T-helper 17 cell (primary cell): Measurements from ENCODE around the gene KCNMA1. TPM values are rescaled to one million over a fixed set of nuclear protein-coding genes. Genes with fewer than 3 reads are reported as not detected.

Experiments used
- ATAC-seq: fragments of 150-1000 bp; cut with Tn5 transposase; 2 replicates; pipeline ENCODE4 v1.10.0; 2021; ENCODE audit warnings: mild to moderate bottlenecking, moderate library complexity
- DNase-seq, 3 donors: peaks; one replicate each; pipeline versions ENCODE4 v3.0.0 to v3.0.0-alpha.2; 2020 to 2021
- H3K9me3 ChIP-seq: one replicate; pipeline ENCODE4 v1.7.0; 2013; ENCODE audit warnings: low read length, mild to moderate bottlenecking; ENCODE audit not compliant: control insufficient read depth, poor library complexity, severe bottlenecking
- H3K27ac Mint-ChIP-seq: one replicate; pipeline ENCODE4 v1.8.0; 2022; ENCODE audit warnings: mild to moderate bottlenecking, moderate library complexity, mixed read lengths
- H3K27me3 Mint-ChIP-seq: one replicate; pipeline ENCODE4 v1.8.0; 2022; ENCODE audit warnings: mixed read lengths
- H3K36me3 Mint-ChIP-seq: one replicate; pipeline ENCODE4 v1.8.0; 2022; ENCODE audit warnings: low read depth, mixed read lengths
- H3K4me1 Mint-ChIP-seq: one replicate; pipeline ENCODE4 v1.8.0; 2022; ENCODE audit warnings: mild to moderate bottlenecking, mixed read lengths
- H3K4me3 Mint-ChIP-seq: one replicate; pipeline ENCODE4 v1.8.0; 2022; ENCODE audit warnings: mild to moderate bottlenecking, moderate library complexity, mixed read lengths
- total RNA-seq, 4 donors: library from RNA in 2 of 4; stranded (reverse) in 2 of 4; gene quantifications; one replicate each; pipeline ENCODE4 v1.2.3 and lab custom pipeline; 2022 to 2026

The KCNMA1 gene
- total RNA-seq, 2 donors from 2014 or later = 0.27 TPM; not detected in 1

- DNase-seq (no peak), ATAC-seq (no peak)
- Mint-ChIP-seq H3K4me1 (peaks cover 5% of the 10 kb centered on the region), H3K36me3 (peaks cover 4% of the 10 kb centered on the region), H3K4me3 (no peak overlapping the region), H3K27ac (no peak overlapping the region), H3K27me3 (peaks cover 44% of the 10 kb centered on the region)
- no peaks in the 10 kb centered on the region for H3K9me3 ChIP-seq
Measured at GRCh38 chr10:77168161-77168560, 469.4 kb downstream of the KCNMA1 start.

GRCh38 chr10:77165445-77166208 is 472.0 kb downstream of the KCNMA1 start:
- Mint-ChIP-seq H3K36me3 (peaks cover 4% of the 10 kb centered on the region), H3K27ac (peak overlapping the region; percentile 57), H3K4me3 (peak overlapping the region; percentile 75), H3K4me1 (peaks cover 5% of the 10 kb centered on the region), H3K27me3 (peaks cover 41% of the 10 kb centered on the region)
- no peaks in the 10 kb centered on the region for H3K9me3 ChIP-seq
- DNase-seq (peak in 1 of 3 donors; percentile 6), ATAC-seq (peak; percentile 64)

GRCh38 chr10:77164616-77165311 is 472.8 kb downstream of the KCNMA1 start:
- H3K4me3 Mint-ChIP-seq = no peak overlapping the region
- H3K9me3 ChIP-seq = no peaks in the 10 kb centered on the region
- peaks cover 4% of the 10 kb centered on the region for H3K36me3 Mint-ChIP-seq
- ATAC-seq (no peak), DNase-seq (no peak)
- no peak overlapping the region for H3K27ac Mint-ChIP-seq
- H3K4me1 Mint-ChIP-seq = peaks cover 5% of the 10 kb centered on the region
- peaks cover 49% of the 10 kb centered on the region for H3K27me3 Mint-ChIP-seq

GRCh38 chr10:77163670-77164348 is 473.8 kb downstream of the KCNMA1 start:
- H3K4me3 Mint-ChIP-seq = no peak overlapping the region
- H3K36me3 Mint-ChIP-seq = no peaks in the 10 kb centered on the region
- peaks cover 5% of the 10 kb centered on the region for H3K4me1 Mint-ChIP-seq
- DNase-seq = no peak
- no peaks in the 10 kb centered on the region for H3K9me3 ChIP-seq
- ATAC-seq = no peak
- no peak overlapping the region for H3K27ac Mint-ChIP-seq
- H3K27me3 Mint-ChIP-seq = peaks cover 57% of the 10 kb centered on the region

GRCh38 chr10:77162697-77163096 is 474.9 kb downstream of the KCNMA1 start:
- no peak overlapping the region for H3K27ac Mint-ChIP-seq
- H3K4me1 Mint-ChIP-seq = peaks cover 5% of the 10 kb centered on the region
- no peak overlapping the region for H3K4me3 Mint-ChIP-seq
- no peaks in the 10 kb centered on the region for H3K36me3 Mint-ChIP-seq
- H3K27me3 Mint-ChIP-seq = peaks cover 62% of the 10 kb centered on the region
- no peak for DNase-seq
- ATAC-seq = no peak
- H3K9me3 ChIP-seq = no peaks in the 10 kb centered on the region

- no peak for ATAC-seq
- DNase-seq = no peak
- H3K36me3 Mint-ChIP-seq = no peaks in the 10 kb centered on the region
- H3K4me3 Mint-ChIP-seq = no peak overlapping the region
- peaks cover 63% of the 10 kb centered on the region for H3K27me3 Mint-ChIP-seq
- H3K4me1 Mint-ChIP-seq = peaks cover 2% of the 10 kb centered on the region
- no peaks in the 10 kb centered on the region for H3K9me3 ChIP-seq
- no peak overlapping the region for H3K27ac Mint-ChIP-seq
Measured at GRCh38 chr10:77160679-77161078, 476.9 kb downstream of the KCNMA1 start.

- Mint-ChIP-seq H3K36me3 (no peaks in the 10 kb centered on the region), H3K27me3 (peaks cover 61% of the 10 kb centered on the region), H3K4me1 (no peaks in the 10 kb centered on the region), H3K27ac (no peak overlapping the region), H3K4me3 (no peak overlapping the region)
- no peaks in the 10 kb centered on the region for H3K9me3 ChIP-seq
- DNase-seq (no peak), ATAC-seq (no peak)
Measured at GRCh38 chr10:77159538-77160110, 478.0 kb downstream of the KCNMA1 start.

- no peak overlapping the region for H3K4me3 Mint-ChIP-seq
- H3K4me1 Mint-ChIP-seq = no peaks in the 10 kb centered on the region
- H3K36me3 Mint-ChIP-seq = no peaks in the 10 kb centered on the region
- H3K9me3 ChIP-seq = no peaks in the 10 kb centered on the region
- no peak overlapping the region for H3K27ac Mint-ChIP-seq
- no peak for DNase-seq
- ATAC-seq = no peak
- peaks cover 61% of the 10 kb centered on the region for H3K27me3 Mint-ChIP-seq
Measured at GRCh38 chr10:77158666-77159065, 478.9 kb downstream of the KCNMA1 start.

- no peaks in the 10 kb centered on the region for H3K4me1 Mint-ChIP-seq
- no peaks in the 10 kb centered on the region for H3K9me3 ChIP-seq
- H3K36me3 Mint-ChIP-seq = no peaks in the 10 kb centered on the region
- DNase-seq = no peak
- no peak overlapping the region for H3K27ac Mint-ChIP-seq
- no peak overlapping the region for H3K4me3 Mint-ChIP-seq
- H3K27me3 Mint-ChIP-seq = peaks cover 58% of the 10 kb centered on the region
- no peak for ATAC-seq
Measured at GRCh38 chr10:77157248-77158019, 480.2 kb downstream of the KCNMA1 start.

- no peaks in the 10 kb centered on the region for H3K36me3 Mint-ChIP-seq
- H3K9me3 ChIP-seq = no peaks in the 10 kb centered on the region
- DNase-seq = no peak
- H3K4me1 Mint-ChIP-seq = no peaks in the 10 kb centered on the region
- H3K27me3 Mint-ChIP-seq = peaks cover 51% of the 10 kb centered on the region
- no peak overlapping the region for H3K4me3 Mint-ChIP-seq
- no peak overlapping the region for H3K27ac Mint-ChIP-seq
- ATAC-seq = no peak
Measured at GRCh38 chr10:77156406-77156879, 481.2 kb downstream of the KCNMA1 start.

GRCh38 chr10:77152256-77152655 is 485.4 kb downstream of the KCNMA1 start:
- no peaks in the 10 kb centered on the region for H3K9me3 ChIP-seq
- no peaks in the 10 kb centered on the region for H3K4me1 Mint-ChIP-seq
- ATAC-seq = no peak
- H3K4me3 Mint-ChIP-seq = no peak overlapping the region
- H3K27me3 Mint-ChIP-seq = peaks cover 25% of the 10 kb centered on the region
- H3K27ac Mint-ChIP-seq = no peak overlapping the region
- H3K36me3 Mint-ChIP-seq = no peaks in the 10 kb centered on the region
- no peak for DNase-seq

GRCh38 chr10:77151408-77151807 is 486.2 kb downstream of the KCNMA1 start:
- H3K27me3 Mint-ChIP-seq = peaks cover 25% of the 10 kb centered on the region
- no peaks in the 10 kb centered on the region for H3K36me3 Mint-ChIP-seq
- ATAC-seq = no peak
- no peaks in the 10 kb centered on the region for H3K4me1 Mint-ChIP-seq
- no peak for DNase-seq
- H3K27ac Mint-ChIP-seq = no peak overlapping the region
- H3K4me3 Mint-ChIP-seq = no peak overlapping the region
- no peaks in the 10 kb centered on the region for H3K9me3 ChIP-seq
